Neural progenitor cell (in vitro differentiated cells): Measurements from ENCODE around the gene RMDN2.

Source experiments
- EZH2 ChIP-seq: fragments of 200-600 bp; sonication (generic); IDR thresholded peaks from 2 replicates; pipeline ENCODE4 v1.6.1; 2017; ENCODE audit warnings: antibody characterized with exemption, mild to moderate bottlenecking, moderate library complexity
- EZH2phosphoT487 ChIP-seq: fragments of 200-600 bp; sonication (generic); IDR thresholded peaks from 2 replicates; pipeline ENCODE4 v1.6.1; 2017; ENCODE audit warnings: antibody characterized with exemption

- TF ChIP-seq EZH2 (no peak), EZH2phosphoT487 (no peak)
Observed at GRCh38 chr2:37907501-37908225, 17.4 kb upstream of the RMDN2 start.
